GM19351 (cell line): ENCODE results near the gene TSFM.

ENCODE experiments used
- ATAC-seq: cut with Tn5 transposase; IDR thresholded peaks from one replicate; pipeline ENCODE4 v1.9.1; 2021; ENCODE audit warnings: mild to moderate bottlenecking, moderate library complexity; ENCODE audit not compliant: unreplicated experiment

TSFM gene

DNA sequence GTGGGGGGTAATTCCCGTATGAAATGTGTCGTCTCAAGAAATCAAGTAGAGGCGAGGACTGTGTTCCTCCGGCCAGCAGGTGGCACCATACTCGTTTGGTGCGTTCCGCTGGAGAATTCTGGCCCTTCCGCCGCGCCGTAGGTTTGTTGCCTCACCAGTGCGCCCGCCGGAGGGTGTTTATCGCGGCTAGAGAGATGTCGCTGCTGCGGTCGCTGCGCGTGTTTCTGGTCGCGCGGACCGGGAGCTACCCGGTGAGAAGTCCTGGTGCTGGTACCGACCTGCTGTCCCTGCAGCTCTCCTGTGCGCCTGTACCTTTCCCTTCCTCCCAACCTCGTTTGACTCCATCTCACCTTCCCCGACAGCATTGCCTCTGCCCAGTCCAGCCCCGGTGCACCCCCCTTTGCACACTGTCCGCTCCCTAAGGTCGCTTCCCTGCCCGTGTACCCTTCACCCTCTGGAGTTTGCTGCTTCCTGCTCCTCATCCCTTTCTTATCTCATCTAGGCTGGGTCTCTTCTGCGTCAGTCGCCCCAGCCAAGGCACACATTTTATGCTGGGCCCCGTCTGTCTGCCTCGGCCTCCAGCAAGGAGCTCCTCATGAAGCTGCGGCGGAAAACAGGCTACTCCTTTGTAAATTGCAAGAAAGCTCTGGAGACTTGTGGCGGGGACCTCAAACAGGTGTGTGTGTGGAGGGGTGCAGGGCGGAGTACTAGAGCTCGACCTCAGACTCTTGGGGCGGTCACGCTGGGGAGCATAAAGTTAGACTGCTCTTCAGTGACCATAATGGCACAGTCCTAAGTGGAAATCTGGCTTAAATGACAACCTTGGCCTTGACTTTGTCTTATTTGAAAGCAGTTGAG, at the start of gene TSFM:
Gene TSFM (plus strand): TSS at position 180 of the 858 bp plus-strand sequence. CDS start 15 bp downstream, at position 195.
- ATAC-seq: peak; percentile 93

DNA sequence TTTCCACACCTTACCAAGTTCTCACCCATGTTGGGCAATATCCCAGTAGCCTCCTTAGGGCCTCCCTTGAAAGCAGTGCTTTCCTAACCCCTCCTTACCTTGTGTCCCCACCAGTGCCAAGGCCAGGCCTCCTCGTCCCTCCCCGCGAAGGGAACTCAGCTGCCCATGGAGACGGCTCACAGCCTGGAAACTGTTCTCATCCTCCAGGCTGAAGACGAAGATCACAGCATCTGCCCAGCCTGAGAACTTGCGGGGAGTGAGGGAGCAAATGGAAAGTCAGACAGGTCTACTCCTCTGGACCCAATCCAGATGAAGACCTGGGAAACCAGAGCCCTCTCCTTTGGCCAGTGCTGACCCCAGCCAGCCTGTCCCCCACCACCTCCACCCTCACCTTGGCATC, 48.7 kb upstream of the TSFM start:
- ATAC-seq: no peak

DNA sequence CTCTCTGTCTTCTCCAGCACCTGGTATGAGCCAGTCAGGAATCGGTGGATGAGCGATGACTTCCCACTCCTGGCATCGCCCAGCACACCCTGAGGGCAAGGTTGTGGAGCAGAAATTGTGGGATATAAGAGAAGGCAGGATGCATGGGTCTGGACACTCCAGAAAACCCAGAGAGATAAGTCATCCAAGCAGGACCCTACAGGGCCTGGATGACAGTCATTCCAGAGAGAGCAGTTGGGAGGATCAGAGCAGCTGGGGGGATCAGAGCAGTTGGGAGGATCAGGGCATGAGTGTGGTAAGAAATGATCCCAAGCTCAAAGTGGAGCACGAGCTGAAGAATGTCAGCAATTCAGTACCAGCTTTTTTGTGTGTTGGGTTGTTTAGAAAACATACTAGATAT, 48.0 kb upstream of the TSFM start:
- no peak for ATAC-seq

DNA sequence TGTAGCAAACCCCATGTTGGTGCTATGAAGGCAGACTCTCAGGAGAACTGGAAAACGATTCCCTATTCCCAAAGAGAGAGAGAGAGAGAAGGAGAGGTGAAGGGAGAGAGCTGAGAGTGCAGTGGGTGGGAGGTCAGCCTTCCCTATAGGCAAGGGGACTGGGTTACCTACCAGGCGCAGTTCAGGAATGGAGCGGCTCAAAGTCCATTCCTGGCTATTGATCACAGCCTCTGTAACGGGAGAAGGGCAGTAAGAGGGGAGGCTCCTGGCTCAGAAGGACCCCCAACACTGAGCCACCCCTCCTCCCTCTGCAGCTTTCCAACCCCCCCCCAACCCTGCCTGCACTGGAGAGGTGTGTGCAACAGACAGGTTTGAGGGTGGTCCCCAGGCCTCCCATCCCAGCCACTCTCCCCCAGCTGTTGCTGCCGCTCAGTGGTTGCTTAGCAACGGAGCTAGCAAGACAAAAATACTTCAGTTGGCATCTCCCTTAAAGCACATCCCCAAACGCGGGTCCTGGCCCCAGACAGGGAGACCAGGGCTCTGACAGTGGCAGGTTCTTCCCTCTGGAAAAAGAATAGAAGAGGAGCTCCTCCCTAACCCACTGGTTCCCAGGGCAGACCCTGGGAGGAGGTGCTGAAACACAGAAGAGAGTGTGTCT, 47.3 kb upstream of the TSFM start:
- ATAC-seq: no peak

DNA sequence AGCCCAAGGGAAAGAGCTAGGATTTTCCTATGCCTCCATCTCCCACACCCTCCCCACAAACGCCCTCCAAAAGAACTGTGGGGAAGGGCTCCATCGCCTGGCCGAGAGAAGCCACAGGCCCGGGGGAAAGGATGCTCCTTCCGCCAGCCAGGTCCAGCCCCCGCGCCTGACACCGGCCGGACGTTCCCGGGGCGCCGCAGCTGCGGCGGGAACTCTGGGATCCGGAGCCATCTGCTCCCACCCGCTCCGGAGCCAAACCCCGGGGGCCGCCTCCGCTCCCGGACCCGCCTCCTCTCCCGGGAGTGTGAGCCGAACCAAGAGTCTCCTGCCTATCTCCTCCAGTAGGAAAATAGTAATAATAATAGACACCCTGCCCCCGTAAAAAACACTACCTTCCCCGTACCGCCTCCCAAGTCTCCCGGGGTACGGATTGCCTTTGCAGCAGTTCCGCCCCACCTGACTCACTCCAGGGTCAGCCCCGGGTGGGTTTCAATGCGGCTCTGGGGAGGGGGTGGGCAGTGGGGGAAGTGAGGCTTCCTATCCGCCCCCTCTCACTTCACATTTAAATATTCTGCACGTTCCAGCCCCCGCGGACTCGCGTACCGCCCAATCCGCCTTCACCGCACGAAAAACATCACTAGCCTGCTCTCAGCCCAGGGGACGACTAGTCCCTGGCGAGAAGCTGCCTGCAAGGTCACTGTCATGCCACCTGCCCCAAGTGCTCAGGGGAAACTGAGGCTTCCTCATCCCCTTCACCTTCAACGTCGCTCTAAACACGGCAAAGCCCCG, 46.4 kb upstream of the TSFM start:
- no peak for ATAC-seq

DNA sequence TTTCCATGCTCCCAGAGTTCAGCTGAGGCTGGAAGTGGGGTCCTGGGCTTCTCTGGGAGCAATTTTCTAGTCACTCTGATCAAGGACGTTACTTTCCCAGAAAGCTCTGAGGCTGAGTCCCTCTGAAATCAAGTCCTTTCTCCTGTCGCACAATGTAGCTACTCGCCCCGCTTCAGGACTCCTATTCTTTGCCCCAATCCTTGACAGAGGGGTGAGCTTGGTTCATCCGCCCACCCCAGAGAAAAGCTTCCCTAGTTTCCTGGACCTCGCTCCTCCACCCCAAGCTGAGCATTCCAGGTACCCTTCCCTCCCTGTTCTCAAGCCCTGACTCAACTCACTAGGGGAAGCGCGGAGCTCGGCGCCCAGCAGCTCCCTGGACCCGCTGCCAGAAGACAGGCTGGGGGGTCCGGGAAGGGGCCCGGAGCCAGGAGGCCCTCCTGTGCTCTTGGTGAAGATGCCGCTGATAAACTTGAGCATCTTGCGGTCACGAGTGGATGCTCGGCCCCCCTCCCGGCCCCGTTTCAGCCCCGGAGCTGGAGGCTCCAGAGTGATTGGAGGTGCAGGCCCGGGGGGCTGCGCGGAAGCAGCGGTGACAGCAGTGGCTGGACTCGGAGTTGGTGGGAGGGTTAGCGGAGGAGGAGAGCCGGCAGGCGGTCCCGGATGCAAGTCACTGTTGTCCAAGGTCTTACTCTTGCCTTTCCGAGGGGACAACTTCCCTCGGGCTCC, 45.7 kb upstream of the TSFM start:
- no peak for ATAC-seq

DNA sequence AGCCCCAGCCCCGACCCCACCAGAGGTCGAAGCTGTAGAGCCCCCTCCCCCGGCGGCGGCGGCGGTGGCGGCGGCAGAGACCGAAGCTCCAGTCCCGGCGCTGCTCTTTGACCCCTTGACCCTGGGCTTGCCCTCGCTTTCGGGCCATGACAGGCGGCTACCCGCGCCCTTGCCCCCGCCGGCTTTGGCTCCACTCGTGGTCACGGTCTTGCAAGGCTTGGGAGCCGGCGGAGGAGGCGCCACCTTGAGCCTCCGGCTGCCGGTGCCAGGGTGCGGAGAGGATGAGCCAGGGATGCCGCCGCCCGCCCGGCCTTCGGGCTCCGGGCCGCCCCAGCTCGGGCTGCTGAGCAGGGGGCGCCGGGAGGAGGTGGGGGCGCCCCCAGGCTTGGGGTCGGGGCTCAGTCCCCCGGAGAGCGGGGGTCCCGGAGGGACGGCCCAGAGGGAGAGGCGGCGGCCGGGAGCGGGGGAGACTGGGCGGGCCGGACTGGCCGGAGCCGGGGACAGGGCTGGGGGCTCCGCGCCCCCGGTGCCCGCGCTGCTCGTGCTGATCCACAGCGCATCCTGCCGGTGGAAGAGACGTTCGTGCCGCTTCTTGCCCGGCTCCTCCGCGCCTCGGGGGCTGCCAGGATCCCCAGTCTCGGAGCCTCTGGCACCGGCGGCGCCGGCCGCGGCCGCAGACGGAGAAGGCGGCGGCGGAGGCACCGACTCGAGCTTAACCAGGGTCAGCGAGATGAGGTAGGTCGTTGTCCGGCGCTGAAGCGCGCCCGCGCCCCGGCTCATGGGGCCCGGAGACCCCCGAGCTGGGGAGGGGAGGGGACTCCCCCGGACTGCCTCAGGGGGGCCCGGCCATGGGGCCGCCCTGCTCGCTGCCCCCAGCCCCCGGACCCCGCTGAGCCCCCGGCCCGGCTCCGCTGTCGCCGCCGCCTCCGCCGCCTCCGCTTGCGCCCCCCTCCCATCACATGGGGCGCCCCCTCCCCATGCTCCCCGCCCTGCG, 44.8 kb upstream of the TSFM start:
- ATAC-seq: no peak

DNA sequence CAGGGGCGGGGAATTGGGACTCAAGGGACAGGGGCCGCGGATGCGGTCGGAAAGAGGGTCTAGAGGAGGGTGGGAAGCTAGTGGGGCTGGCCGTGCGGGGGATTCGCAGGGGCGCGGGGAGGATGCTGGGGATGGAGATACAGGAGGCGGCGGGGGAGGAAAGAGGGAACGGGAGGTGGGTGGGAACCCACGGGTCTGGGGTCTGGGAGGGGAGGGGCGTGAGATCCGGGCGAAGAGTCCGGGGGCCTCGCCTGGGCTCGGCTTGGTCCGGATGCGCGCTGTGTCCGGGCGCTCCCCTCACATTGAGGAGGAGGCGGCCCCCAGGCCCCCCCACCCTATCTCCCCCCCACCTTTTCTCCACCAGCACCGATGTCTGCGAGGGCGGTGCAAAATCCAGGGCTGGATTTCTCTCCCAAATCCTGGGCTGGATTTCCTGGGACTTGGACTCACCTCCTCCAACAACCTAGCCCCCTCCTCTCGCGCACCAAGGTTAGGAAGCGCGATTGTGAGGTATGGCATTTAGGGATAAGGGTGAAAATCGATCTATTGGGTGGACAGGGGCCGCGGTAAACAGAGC, 43.8 kb upstream of the TSFM start, which contains the start of gene AGAP2:
Gene AGAP2 (minus strand): TSS at position 82 of the 577 bp plus-strand sequence. CDS start 496 bp downstream, outside the sequence.
- ATAC-seq: no peak

DNA sequence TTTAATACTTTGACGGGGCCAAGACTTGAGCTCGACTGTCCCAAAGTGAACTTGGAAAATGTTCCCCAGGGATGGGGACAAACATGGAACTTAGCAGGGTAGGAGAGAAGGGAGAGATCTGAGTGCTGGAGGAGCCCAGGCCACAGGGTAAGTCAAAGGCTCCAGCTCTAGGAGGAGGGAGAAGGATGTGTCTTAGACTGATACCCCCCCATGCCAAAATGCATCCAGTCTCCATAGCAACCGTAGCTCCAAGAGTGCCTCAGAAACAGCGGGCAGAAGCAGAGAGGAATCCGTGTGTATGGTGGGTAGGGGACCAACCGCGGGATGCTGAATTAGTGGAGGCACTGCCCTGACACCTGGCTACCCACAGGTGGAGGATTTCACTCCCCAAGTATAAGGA, 43.2 kb upstream of the TSFM start:
- no peak for ATAC-seq

DNA sequence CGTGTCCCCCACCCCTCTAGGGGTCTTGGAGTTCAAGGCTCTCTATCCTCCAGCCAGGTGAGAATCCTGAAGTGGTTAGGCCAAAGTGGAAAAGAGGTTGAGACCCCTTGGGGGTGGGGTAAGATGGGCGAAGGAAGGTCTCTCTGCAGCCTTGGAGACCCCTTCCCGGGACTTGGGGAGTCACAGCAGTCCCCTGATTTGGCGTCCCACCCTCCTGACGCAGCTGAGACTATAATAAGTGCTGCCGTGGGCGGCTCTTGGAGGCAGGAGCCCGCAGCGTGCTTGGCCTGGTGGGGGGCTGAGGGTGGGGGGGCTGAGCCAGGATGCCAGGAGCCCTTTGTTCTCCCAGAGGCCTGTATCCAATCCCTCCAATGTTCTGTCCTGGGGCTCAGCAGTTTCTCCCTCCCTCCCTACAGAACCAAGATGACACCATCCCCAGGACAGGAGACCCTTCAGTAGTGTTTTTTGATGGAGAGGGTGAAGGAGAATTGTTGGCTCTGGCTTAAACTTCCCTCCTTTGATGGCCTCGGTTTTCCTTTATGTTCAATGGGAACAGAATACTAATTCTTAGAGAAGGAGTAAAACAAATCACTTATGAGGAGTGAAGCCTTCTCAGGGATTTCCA, 42.6 kb upstream of the TSFM start:
- no peak for ATAC-seq

DNA sequence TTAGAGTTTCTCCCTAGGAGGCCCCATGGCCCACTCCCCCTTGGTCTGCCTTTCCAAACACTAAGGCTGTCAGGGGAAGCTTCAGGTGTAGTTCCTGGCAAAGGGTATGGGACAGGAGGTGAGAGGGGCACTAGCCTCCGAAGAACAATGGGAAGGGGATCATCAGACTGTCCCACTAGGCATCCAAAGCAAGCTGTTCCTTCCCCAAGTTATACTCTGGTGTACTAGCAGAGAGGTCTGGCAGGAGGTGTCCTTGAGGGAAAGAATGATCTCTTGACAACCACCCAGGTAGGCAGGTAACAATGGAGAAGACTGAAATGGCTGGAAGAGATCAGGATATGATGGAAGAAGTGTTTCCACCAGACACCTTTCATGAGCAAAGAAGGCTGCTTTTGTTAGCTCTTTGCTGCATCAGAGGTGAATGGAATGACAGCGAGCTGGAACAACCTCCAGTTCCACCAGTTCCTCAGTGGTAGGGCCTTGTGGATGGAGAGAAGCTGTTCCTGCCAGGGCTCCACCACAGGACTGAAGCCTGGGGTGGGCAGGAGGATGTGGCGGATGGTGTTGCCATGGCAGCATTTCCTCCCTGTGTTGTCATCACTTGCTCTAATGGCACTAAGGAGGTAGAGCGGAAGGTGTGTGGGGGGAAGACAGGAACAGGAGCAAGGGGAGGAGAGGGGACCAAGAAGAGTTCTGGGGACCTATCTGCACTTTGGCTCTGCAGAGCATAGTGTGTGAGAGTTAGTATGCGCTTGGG, 41.8 kb upstream of the TSFM start:
- peak; percentile 44 for ATAC-seq

DNA sequence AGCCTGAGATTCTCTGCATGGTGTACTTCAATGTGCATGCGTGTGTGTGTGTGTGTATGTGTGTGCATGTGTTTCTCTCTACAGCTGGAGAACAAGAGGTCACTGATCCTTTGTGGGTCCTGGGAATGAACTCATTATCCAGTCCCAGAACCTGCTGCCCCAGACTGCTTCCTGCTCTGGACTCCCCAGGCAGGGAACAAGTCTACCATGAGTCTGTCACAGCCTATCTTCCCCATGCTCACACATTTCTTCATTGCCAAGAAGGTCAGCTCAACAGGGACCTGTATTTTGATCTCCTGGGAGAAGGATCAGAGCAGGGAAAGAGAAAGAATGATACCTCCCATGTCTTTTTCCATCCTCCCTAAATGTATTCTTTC, 41.2 kb upstream of the TSFM start:
- ATAC-seq: no peak

DNA sequence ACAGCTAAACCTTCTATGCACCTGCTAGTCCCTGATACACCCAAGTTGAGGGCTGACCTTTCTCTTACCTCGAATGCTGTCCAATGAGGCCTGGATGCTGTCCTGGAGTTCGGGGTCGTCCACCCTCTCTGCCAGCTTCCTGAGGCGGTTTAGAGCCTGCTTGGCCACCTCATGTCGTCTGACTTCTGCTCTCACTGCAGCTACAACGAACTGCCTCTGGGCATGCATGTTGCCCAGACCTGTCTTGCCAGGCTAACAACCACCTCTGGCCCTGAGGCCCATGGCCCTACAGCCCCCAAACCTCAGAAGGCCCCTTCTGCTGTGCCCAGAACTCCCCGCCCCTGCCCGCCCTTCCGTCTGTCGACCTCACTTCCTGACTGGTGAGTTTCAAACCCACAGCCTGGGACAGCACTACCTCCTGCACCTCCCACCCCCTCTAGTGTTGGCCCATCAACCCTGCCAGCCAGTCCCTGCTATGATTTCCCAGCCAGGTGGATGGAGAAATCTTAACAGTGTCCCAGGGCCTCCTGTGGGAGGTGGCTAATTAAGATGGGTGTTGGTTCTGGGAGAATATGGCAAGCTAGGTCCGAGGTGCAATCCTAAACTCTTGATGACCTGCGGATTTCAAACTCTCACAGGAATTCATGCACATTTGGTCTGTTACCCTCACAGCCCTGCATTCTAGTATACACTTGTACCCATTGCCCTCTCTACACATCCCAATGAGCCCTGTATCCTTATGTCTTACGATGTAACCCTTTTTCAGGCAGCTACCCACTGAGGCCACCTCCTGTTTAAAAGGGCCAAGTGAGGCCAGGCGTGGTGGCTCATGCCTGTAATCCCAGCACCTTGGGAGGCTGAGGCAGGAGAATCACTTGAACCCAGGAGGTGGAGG, 40.5 kb upstream of the TSFM start:
- ATAC-seq: peak; percentile 62

DNA sequence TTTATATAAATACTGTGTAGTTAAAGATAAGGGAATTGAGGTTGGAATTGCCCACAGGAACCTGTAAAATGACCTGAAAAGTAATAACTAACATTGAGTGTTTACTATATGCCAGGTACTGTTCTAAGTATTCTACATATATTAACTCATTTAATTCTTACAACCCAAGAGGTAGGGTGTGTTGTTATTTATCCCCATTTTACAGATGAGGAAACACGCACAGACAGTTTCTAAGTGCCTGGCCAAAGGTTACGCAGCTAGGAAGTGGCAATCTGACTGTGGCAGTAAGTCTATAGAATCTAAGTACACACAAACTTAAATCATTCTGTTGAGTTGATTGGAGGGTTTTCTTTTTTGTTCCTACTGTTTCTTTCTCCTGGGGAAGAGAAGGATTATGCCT, 38.8 kb upstream of the TSFM start:
- no peak for ATAC-seq

DNA sequence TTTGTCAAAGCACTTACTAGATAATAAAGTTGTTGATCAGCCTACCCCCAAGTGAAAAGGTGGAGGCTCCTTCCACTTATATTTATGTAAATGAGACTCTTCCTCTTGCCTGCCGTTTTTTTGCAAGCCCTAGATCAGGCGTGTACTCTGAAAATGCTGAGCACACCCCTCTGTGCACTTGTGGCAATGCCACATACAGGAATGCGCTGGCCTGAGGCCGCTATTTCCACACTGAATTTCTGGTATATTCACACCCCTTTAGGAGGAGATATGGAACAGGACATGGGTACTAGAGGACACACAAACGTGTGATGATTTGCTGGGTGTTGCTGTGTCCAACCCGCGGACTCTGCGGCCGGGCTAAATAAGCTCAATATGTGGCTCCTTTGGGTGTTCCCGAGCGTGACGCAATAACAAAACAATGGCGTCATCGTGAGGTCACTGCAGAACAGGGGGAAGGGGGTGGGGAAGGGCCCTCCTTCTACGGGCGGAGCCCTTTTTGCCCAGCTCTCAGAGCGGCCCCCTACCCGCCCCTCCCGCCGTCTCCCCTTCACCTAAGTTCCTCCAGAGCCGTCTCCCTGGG, 38.3 kb upstream of the TSFM start:
- peak; percentile 35 for ATAC-seq

DNA sequence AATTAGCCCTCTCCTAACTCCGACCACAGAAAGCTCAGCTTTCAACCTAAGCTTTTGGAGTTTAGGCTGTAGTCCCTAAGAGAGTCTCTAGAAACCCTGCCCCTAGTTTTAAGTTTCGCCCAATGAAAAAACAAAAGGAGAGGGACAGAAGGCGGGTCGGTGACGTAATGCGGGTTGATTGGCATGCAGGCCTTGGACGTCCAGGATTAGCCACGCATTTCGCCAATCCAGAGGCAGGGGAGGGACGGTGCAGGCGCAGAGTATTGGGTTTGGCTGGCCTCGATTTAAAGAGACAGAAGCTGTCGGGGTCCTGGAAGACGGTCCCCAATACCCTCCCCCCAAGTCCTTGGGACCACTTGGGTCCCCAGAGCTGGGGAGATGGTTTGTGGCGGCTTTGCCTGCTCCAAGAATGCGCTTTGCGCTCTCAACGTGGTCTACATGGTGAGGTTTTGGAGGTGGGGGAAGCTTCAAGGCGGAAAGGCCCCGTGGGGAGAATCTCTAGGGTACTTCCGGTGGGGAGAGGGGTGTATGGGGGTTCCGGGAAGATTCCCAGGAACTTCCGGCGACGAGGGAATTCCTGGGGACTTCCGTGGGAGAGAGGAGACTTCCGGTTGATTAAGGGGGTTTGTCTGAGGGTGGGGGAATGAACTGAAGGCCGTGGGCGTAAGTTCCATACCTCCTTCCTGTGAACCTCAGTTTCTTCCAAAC, 37.7 kb upstream of the TSFM start, which contains the start of gene TSPAN31:
Gene TSPAN31 (plus strand): TSS at position 263 of the 708 bp plus-strand sequence. CDS start 116 bp downstream, at position 379.
- ATAC-seq: peak; percentile 71
